AG08395 (cell line): ENCODE results near the gene MYL1.

ENCODE experiments used
- DNase-seq: peaks from one replicate; pipeline ENCODE4 v3.0.0; 2012; ENCODE audit warnings: mixed read lengths, low spot score

The MYL1 gene

GRCh38 chr2:210315015-210315788 lies at the start of gene MYL1:
Gene MYL1, minus strand, starts transcription at chr2:210315174. Its CDS starts 132 bp downstream, at chr2:210315042.
- no peak for DNase-seq

GRCh38 chr2:210363876-210364275 lies 48.9 kb upstream of the MYL1 start:
- DNase-seq: no peak

- no peak for DNase-seq
Observed at GRCh38 chr2:210363261-210363660, 48.3 kb upstream of the MYL1 start.

GRCh38 chr2:210360412-210360811 lies 45.4 kb upstream of the MYL1 start:
- DNase-seq: no peak

GRCh38 chr2:210356944-210357343 lies 42.0 kb upstream of the MYL1 start:
- DNase-seq: no peak

DNA sequence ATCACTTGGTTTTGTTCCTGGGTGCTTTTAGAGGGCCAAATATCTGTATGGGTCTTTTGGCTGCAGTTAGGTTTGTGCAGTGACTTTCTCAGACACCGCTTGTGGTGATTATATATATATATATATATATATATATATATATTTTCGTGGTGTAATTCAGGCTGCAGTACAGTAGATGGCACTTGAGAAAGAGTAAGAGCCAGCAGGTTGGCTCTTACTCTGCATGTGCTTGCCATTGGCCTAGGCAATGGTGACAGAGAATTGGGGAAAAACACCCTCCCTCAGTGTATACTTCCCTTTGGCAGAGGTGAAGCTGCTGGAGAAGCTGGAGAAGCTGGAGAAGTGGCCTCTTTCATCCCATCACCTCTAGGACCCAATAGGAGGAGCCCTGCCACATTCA lies 22.2 kb upstream of the MYL1 start:
- no peak for DNase-seq

GRCh38 chr2:210324906-210325305 lies 9.9 kb upstream of the MYL1 start:
- no peak for DNase-seq

GRCh38 chr2:210324458-210324857 lies 9.5 kb upstream of the MYL1 start:
- DNase-seq: no peak

DNA sequence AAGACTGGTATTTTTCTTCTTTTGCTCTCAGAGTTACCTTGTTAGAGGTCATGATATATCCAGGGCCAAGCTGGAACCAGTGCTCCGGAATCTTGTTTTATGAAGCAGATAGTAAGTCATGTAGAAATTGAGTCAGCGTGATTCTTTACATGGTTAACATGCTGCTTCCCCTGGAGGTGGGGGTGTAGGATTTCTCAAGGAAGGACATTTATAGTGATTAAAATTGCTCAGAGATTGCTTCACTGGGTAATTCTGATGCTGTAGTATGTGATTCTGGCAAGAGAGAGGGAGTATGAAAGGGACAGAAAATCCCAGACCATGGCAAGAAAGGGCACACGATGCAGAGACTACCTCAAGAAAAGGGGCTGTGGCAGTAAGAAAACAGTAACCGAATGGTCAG lies 8.0 kb upstream of the MYL1 start:
- no peak for DNase-seq

GRCh38 chr2:210318891-210319290 lies 3.9 kb upstream of the MYL1 start:
- no peak for DNase-seq

- DNase-seq: no peak
Observed at GRCh38 chr2:210318486-210318885, 3.5 kb upstream of the MYL1 start.

DNA sequence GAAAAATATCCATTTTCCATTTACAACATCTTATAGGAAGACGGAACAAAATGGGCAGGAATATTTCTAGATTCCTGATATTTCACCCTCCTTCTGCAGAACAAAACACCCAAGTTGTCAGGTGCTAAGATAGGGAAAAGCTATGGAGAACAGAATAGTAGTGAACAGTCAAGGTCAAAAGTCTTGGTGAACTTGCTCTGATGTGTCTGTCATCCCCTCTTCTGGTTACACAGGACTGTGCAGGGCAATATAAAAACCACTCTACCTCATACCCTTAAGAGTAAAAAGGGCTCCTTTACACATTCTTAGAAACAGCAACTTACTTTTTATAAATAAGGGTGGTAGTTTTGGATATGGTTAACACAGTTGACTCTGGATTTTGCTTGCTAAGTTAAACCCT lies 4.4 kb downstream of the MYL1 start:
- DNase-seq: no peak

GRCh38 chr2:210309548-210310233 lies 5.3 kb downstream of the MYL1 start:
- DNase-seq: no peak

GRCh38 chr2:210303498-210303897 lies 11.5 kb downstream of the MYL1 start:
- DNase-seq: no peak

GRCh38 chr2:210302326-210302725 lies 12.6 kb downstream of the MYL1 start:
- DNase-seq: no peak

GRCh38 chr2:210299866-210300373 lies 15.1 kb downstream of the MYL1 start:
- no peak for DNase-seq

GRCh38 chr2:210288408-210288807 lies 26.6 kb downstream of the MYL1 start:
- no peak for DNase-seq

DNA sequence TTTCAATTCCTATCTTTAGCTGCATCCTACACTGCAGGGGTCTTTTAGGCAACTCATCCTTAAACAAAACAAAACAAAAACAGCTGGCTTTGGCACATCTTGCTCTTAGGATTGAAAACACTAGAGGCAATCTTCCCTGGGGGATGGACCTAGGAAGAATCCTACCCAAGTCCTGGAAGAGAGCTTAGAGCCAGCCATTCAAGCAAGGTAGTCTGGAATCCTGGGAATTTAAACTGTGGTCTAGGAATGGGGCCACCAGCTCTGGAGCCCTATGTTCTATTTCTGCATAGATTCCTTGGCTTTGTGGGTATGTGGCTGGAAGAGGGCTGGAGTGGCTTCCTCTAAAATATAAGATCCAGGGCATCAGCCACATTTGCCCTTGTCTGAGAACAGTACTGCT lies 27.7 kb downstream of the MYL1 start:
- no peak for DNase-seq

GRCh38 chr2:210286123-210286680 lies 28.8 kb downstream of the MYL1 start:
- no peak for DNase-seq

- DNase-seq: no peak
Observed at GRCh38 chr2:210277133-210277532, 37.8 kb downstream of the MYL1 start.

DNA sequence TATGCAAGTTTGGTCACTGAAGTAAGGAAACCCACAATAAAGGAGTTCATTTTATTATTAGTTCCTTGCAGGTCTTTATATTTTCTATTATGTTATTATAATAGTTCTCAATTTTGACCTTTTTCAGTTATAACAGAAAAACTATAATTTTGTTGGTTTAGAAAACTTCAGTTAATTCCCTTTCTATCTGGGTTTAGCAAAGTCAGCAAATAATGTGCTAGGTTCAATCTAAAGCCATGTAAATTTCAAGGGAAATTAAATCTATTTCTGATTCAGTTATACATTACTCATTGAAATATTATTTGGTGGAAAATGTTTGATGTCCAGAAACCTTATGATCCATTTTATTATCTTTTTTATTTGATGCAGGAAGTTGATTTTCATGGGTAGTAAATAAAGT lies 43.7 kb downstream of the MYL1 start:
- no peak for DNase-seq

- DNase-seq: no peak
Observed at GRCh38 chr2:210269148-210269547, 45.8 kb downstream of the MYL1 start.

GRCh38 chr2:210268281-210268680 lies 46.7 kb downstream of the MYL1 start:
- no peak for DNase-seq
